GM06990 (cell line): ENCODE data around the gene SEMA5A.

Source experiments
- DNase-seq: peaks from one replicate; pipeline ENCODE4 v3.0.0-alpha.2; 2011; ENCODE audit not compliant: insufficient read length; ENCODE audit errors: extremely low read depth
- H3K27me3 ChIP-seq: replicated peaks from 2 replicates; pipeline ENCODE4 v1.6.0; 2011; ENCODE audit warnings: low read length; ENCODE audit not compliant: control insufficient read depth, insufficient read depth
- H3K36me3 ChIP-seq: 2 replicates; pipeline ENCODE4 v1.5.1; 2011; ENCODE audit warnings: low read length; ENCODE audit not compliant: control insufficient read depth, insufficient read depth
- H3K4me3 ChIP-seq: replicated peaks from 2 replicates; pipeline ENCODE4 v1.5.1; 2011; ENCODE audit warnings: low read depth, mild to moderate bottlenecking, control low read depth, low read length
- CTCF ChIP-seq: IDR thresholded peaks from 2 replicates; pipeline ENCODE4 v1.5.1; 2011; ENCODE audit warnings: low read length, control low read depth, mild to moderate bottlenecking, inconsistent platforms; ENCODE audit not compliant: insufficient read depth, poor library complexity, severe bottlenecking

Gene SEMA5A

GRCh38 chr5:9524941-9525340, 20.9 kb downstream of the SEMA5A start:
- no peaks in the 10 kb centered on the region for H3K27me3 ChIP-seq
- no peak overlapping the region for H3K4me3 ChIP-seq
- TF ChIP-seq CTCF: no peak
- H3K36me3 ChIP-seq: no peaks in the 10 kb centered on the region
- DNase-seq: no peak

- H3K27me3 ChIP-seq: no peaks in the 10 kb centered on the region
- no peaks in the 10 kb centered on the region for H3K36me3 ChIP-seq
- TF ChIP-seq CTCF: no peak
- no peak for DNase-seq
- H3K4me3 ChIP-seq: no peak overlapping the region
Measured at GRCh38 chr5:9523090-9523823, 22.6 kb downstream of the SEMA5A start.

- no peaks in the 10 kb centered on the region for H3K36me3 ChIP-seq
- no peak overlapping the region for H3K4me3 ChIP-seq
- peak; percentile 30 for DNase-seq
- TF ChIP-seq CTCF: no peak
- no peaks in the 10 kb centered on the region for H3K27me3 ChIP-seq
Measured at GRCh38 chr5:9519537-9519936, 26.3 kb downstream of the SEMA5A start.

- no peaks in the 10 kb centered on the region for H3K36me3 ChIP-seq
- no peak for DNase-seq
- no peaks in the 10 kb centered on the region; the same call in 1 of the 2 replicates for H3K27me3 ChIP-seq
- no peak overlapping the region for H3K4me3 ChIP-seq
- TF ChIP-seq CTCF: no peak
Measured at GRCh38 chr5:9516591-9516990, 29.3 kb downstream of the SEMA5A start.

GRCh38 chr5:9515436-9515835, 30.4 kb downstream of the SEMA5A start:
- DNase-seq: no peak
- TF ChIP-seq CTCF: no peak
- no peaks in the 10 kb centered on the region; the same call in 1 of the 2 replicates for H3K27me3 ChIP-seq
- no peaks in the 10 kb centered on the region for H3K36me3 ChIP-seq
- H3K4me3 ChIP-seq: no peak overlapping the region
